GM21367 (cell line): ENCODE data around the gene COL6A6.
"Not testable (repeated sequence)": the region's sequence is repeated elsewhere in the genome, so short reads cannot be mapped to it uniquely, and the experiment has no call there.

ENCODE experiments used
- ATAC-seq: cut with Tn5 transposase; IDR thresholded peaks from one replicate; pipeline ENCODE4 v1.9.1; 2021; ENCODE audit not compliant: unreplicated experiment

The COL6A6 gene

GRCh38 chr3:130529486-130530215 is 12.7 kb downstream of the COL6A6 start:
- no peak for ATAC-seq

GRCh38 chr3:130533247-130533646 is 16.3 kb downstream of the COL6A6 start:
- no peak for ATAC-seq

DNA sequence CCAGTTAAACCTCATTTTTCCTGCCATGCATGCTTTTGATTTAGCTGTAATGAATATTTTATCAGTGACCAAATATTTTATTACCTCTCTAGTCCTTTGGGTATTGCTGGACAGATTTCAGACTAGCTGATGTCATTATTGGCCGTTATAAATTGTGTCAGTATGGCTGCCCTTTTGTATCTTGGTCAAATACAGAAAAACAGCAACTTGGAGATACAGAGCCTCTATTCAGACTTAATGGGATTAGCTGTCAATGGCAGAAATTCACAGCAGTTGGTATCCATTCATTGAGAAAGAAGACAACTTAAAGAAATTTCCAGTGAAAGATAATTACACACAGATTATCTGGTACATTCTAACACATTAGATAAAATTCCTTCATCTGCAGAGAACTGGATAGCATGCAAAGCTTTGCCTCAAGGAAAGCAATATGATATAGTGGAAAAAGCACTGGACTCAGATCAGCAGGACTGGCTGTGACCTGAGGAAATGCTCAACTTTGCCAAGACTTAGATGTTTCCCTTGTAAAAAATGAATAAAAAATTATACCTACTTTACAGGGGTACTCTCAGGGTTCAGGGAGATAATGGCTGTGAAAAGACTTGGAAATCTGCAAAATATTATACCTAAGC is 20.8 kb downstream of the COL6A6 start:
- ATAC-seq = no peak

DNA sequence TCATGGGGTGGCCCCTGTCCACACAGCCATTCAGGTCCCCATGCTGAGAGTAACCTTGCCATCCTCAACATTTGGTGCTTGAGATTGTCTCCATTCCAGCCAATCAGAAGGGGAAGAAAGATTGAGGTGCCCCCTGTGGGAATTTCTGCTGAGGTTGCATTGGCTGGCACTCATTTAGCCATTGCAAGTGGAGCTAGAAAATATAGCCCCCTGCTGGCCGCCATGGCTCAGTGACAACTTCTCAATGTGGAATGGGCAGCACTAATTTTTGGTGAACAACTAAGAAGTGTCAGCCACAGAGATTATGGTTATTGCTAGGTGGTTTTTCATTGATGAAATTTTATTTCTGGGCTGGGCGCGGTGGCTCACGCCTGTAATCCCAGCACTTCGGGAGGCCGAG is 22.0 kb downstream of the COL6A6 start:
- no peak for ATAC-seq

- no peak for ATAC-seq
Measured at GRCh38 chr3:130543322-130543721, 26.3 kb downstream of the COL6A6 start.

DNA sequence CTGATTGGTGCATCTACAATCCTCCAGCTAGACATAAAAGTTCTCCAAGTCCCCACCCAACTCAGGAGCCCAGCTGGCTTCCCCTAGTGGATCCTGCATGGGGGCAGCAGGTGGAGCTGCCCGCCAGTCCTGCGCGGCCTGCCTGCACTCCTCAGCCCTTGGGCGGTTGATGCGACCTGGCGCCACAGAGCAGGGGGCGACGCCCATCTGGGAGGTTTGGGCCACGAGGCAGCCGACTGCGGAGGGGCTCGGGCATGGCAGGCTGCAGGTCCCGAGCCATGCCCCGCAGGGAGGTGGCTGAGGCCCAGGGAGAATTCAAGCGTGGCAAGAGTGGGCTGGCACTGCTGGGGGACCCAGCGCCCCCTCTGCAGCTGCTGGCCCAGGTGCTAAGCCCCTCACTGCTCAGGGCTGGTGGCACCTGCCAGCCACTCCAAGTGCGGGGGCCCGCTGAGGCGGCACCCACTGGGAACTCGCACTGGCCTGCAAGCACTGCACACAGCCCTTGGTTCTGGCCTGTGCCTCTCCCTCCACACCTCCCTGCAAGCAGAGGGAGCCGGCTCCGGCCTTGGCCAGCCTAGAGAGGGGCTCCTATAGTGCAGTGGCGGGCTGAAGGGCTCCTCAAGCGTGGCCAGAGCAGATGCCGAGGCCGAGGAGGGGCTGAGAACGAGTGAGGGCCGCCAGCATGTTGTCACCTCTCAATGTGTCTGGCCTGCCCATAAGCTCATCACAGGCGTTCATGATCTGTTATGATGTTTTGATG is 30.1 kb downstream of the COL6A6 start:
- ATAC-seq = no peak

GRCh38 chr3:130547680-130548065 is 30.7 kb downstream of the COL6A6 start:
- ATAC-seq = not testable (repeated sequence)

GRCh38 chr3:130548356-130548755 is 31.4 kb downstream of the COL6A6 start:
- ATAC-seq = no peak

- ATAC-seq = no peak
Measured at GRCh38 chr3:130557336-130558035, 40.5 kb downstream of the COL6A6 start.

- no peak for ATAC-seq
Measured at GRCh38 chr3:130558366-130558765, 41.4 kb downstream of the COL6A6 start.

DNA sequence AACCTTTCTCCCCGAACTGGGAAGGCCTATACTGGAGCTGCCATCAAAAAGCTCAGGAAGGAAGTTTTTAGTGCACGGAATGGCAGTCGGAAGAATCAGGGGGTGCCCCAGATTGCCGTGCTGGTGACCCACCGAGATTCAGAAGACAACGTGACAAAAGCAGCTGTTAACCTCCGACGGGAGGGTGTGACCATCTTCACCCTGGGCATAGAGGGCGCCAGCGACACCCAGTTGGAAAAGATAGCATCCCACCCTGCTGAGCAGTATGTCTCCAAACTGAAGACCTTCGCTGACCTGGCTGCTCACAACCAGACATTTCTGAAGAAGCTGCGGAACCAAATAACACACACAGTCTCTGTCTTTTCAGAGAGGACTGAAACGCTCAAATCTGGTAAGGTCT is 48.2 kb downstream of the COL6A6 start:
- no peak for ATAC-seq
